Kidney epithelial cell (primary cell): ENCODE data around the gene LMNB1. TPM values are rescaled to one million over a fixed set of nuclear protein-coding genes. Genes with fewer than 3 reads are reported as not detected.
"Not testable (repeated sequence)": the region's sequence is repeated elsewhere in the genome, so short reads cannot be mapped to it uniquely, and the experiment has no call there.

Source experiments
- DNase-seq: peaks from one replicate; pipeline ENCODE4 v3.0.0-alpha.2; 2010; ENCODE audit warnings: low read depth
- H3K27me3 ChIP-seq: 2 replicates; pipeline ENCODE4 v1.6.0; 2011; ENCODE audit warnings: low read length; ENCODE audit not compliant: control insufficient read depth, insufficient read depth
- H3K36me3 ChIP-seq: 2 replicates; pipeline ENCODE4 v1.5.1; 2011; ENCODE audit warnings: low read length; ENCODE audit not compliant: control insufficient read depth, insufficient read depth
- H3K4me3 ChIP-seq: 2 replicates; pipeline ENCODE4 v1.5.1; 2011; ENCODE audit warnings: low read depth, mild to moderate bottlenecking, control low read depth, low read length
- total RNA-seq: library from RNA; depleted of rRNA; stranded (reverse); fragments of >200 nt; gene quantifications from 2 replicates; pipeline ENCODE4 v1.2.3, GENCODE V29; 2015
- TF ChIP-seq, protein P1 (sequence below): IDR thresholded peaks from 2 replicates; pipeline ENCODE4 v1.5.1; 2011; ENCODE audit warnings: mild to moderate bottlenecking, moderate library complexity, low read length, control low read depth, inconsistent platforms; ENCODE audit not compliant: insufficient read depth, poor library complexity, severe bottlenecking

The LMNB1 gene
- total RNA-seq, 1 donor from 2014 or later: 39.1 TPM

DNA sequence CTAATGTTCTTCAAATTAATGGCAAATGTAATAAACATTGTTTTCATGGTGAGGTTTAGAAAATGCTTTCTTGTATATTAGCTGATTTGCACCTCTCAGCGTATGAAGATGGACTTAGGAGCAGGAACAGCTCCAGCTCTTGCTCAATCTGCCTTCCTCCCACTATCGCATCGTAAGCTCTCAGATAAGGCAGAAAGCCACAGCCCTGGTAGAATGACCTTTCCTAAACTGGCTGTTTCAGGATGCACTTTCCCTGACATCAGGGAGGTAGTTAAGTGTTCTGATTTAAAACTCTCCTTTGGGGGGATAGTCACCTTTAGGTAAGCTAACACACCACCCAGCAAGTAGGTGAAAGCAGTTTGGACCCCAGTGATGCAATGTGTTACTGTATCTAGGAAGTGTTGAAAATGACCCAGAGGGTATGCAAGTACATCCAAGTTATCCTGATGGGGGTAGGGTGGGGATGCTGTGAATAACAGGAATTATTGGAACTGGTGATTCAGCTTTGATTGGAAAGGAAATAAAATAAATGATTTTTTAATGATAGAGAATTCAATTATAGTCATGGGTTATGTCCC, 72.3 kb downstream of the LMNB1 start:
- no peaks in the 10 kb centered on the region for H3K27me3 ChIP-seq
- H3K36me3 ChIP-seq: no peaks in the 10 kb centered on the region
- no peak for DNase-seq
- H3K4me3 ChIP-seq: no peak overlapping the region
- TF ChIP-seq, protein P1, sequence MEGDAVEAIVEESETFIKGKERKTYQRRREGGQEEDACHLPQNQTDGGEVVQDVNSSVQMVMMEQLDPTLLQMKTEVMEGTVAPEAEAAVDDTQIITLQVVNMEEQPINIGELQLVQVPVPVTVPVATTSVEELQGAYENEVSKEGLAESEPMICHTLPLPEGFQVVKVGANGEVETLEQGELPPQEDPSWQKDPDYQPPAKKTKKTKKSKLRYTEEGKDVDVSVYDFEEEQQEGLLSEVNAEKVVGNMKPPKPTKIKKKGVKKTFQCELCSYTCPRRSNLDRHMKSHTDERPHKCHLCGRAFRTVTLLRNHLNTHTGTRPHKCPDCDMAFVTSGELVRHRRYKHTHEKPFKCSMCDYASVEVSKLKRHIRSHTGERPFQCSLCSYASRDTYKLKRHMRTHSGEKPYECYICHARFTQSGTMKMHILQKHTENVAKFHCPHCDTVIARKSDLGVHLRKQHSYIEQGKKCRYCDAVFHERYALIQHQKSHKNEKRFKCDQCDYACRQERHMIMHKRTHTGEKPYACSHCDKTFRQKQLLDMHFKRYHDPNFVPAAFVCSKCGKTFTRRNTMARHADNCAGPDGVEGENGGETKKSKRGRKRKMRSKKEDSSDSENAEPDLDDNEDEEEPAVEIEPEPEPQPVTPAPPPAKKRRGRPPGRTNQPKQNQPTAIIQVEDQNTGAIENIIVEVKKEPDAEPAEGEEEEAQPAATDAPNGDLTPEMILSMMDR: no peak

DNA sequence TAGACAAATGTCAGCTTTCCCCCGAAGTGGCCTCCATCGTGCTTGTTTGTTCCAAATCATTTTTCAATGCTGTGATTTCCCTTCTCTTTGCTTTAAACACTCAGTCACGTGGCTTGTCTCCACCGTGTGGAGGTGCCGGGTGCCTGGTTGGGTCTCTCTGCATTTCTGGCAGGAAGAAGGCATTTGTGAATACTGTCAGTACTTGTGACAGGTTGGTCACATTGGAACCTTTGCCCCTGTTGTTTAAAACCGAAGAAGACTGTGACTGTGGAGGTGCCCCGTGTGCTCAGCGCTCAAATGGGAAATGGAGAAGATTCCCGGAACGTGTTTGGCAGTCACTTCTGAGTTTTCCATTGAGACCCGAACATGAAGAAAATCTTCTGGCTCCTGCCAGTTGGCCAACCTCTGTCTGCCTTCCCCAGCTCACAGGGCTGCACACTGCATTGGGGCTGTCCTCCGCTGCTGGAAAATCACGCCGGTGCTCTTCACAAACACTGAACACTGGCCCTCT, 74.6 kb downstream of the LMNB1 start:
- TF ChIP-seq, protein P1: no peak
- no peak for DNase-seq
- Histone ChIP-seq H3K36me3 (no peaks in the 10 kb centered on the region), H3K27me3 (no peaks in the 10 kb centered on the region), H3K4me3 (no peak overlapping the region)

DNA sequence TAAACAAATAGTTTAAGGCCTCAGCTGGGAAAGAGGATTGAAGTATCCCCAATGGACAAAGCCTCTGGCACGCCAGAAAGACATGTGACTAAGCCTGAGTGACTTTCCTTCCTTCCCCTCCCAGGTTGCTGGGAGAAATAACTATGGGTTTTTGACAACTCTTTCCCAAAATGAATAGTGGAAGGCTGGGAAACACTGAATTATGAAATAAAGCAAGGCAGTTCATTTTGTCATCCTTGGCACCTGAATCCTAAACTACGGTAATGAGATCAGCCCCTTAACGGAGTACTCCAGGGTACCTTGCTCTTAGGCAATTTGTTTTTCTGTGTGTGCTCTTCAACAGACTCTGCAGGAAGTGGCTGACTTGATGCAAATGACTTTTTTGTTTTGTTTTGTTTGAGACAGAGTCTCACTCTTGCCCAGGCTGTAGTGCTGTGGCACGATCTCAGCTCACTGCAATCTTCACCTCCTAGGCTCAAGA, 75.2 kb downstream of the LMNB1 start:
- no peak overlapping the region for H3K4me3 ChIP-seq
- H3K36me3 ChIP-seq: no peaks in the 10 kb centered on the region
- TF ChIP-seq, protein P1: no peak
- DNase-seq: no peak
- no peaks in the 10 kb centered on the region for H3K27me3 ChIP-seq

DNA sequence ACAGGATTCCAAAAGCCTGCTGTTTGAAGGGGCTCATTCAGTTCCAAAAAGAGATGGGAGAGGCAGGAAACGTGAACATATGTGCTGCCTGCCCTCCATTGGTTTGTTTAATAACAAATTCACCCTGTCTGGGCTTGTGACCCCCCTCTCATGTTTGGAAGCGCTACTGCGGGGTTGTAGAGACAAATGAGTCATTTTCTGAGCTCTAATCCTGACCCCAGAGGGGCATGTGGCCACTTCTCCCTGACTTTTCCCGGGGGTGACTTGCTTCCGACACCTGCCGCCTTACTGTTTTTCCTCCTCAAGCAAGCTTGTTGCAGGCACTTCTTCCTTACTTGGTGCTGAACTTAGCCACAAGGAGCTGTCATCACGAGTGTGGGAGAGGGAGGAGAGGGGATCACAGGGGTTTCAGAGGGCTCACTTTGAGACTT, 75.9 kb downstream of the LMNB1 start:
- no peak for DNase-seq
- no peaks in the 10 kb centered on the region for H3K36me3 ChIP-seq

DNA sequence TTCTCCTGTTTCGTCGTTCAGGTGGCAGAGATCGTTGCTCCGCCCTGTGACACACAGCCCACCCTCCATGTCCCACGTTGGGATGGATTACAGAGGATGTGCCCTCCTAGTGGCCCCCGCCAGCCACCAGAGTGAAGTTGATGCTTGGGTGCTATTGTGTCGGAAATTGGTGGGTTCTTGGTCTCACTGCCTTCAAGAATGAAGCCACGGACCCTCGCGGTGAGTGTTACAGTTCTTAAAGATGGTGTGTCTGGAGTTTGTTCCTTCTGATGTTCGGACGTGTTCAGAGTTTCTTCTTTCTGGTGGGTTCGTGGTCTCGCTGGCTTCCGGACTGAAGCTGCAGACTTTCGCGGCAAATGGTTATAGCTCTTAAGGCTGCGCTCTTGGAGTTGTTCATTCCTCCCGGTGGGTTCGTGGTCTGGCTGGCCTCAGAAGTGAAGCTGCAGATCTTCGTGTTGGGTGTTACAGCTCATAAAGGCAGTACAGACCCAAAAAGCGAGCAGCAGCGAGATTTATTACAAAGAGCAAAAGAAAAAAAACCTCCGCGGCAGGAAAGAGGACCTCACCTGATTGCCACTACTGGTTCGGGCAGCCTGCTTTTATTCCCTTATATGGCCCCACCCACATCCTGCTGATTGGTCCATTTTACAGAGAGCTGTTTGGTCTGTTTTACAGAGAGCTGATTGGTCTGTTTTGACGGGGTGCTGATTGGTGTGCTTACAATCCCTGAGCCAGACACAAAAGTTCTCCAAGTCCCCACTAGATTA, 76.8 kb downstream of the LMNB1 start:
- H3K4me3 ChIP-seq, H3K36me3 ChIP-seq, DNase-seq: not testable (repeated sequence)

More for the DNA sequence above, 75.9 kb downstream of the LMNB1 start:
- TF ChIP-seq, protein P1: no peak
- Histone ChIP-seq H3K27me3 (no peaks in the 10 kb centered on the region), H3K4me3 (no peak overlapping the region)

DNA sequence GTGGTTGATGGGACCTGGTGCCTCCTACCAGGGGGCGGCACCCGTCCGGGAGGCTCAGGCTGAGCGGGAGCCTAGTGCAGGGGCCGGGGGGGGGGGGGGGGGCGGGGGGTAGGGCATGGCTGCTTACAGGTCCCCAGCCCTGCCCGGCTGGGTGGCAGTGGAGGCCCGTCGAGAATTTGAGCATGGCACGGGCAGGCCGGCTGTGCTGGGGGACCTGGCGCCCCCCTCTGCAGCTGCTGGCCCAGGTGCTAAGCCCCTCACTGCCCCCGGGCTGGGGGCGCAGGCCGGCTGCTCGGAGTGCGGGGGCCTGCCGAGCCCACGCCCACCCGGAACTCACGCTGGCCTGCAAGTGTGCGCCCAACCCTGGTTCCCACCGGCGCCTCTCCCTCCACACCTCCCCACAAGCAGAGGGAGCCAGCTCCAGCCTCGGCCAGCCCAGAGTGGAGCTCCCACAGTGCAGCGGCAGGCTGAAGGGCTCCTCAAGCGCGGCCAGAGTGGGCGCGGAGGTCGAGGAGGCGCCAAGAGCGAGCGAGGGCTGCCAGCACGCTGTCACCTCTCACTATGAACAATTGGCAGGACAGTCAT, 77.7 kb downstream of the LMNB1 start:
- DNase-seq: no peak
- no peaks in the 10 kb centered on the region for H3K27me3 ChIP-seq
- no peak overlapping the region for H3K4me3 ChIP-seq
- TF ChIP-seq, protein P1: no peak
- H3K36me3 ChIP-seq: no peaks in the 10 kb centered on the region

More for the DNA sequence above, 76.8 kb downstream of the LMNB1 start:
- H3K27me3 ChIP-seq: not testable (repeated sequence)
